H9 (cell line): ENCODE measurements around the gene MED17. TPM values are rescaled to one million over a fixed set of nuclear protein-coding genes. Genes with fewer than 3 reads are reported as not detected.

Experiments used
- DNase-seq: peaks from one replicate; pipeline ENCODE4 v3.0.0-alpha.2; 2017
- H2AFZ ChIP-seq: one replicate; pipeline ENCODE4 v1.6.1; 2013; ENCODE audit warnings: mild to moderate bottlenecking, low read length, control low read depth, moderate library complexity
- H2AK5ac ChIP-seq: 2 replicates; pipeline ENCODE4 v1.6.1; 2013; ENCODE audit warnings: low read length, control low read depth, mixed read lengths; ENCODE audit not compliant: insufficient read length
- H2BK120ac ChIP-seq: one replicate; pipeline ENCODE4 v1.6.1; 2013; ENCODE audit warnings: low read depth, mild to moderate bottlenecking, low read length, control low read depth, inconsistent platforms; ENCODE audit not compliant: poor library complexity, severe bottlenecking
- H2BK12ac ChIP-seq: 2 replicates; pipeline ENCODE4 v1.6.1; 2013; ENCODE audit warnings: low read length, control low read depth, mixed read lengths, low read depth; ENCODE audit not compliant: insufficient read length
- H2BK15ac ChIP-seq: 2 replicates; pipeline ENCODE4 v1.6.1; 2013; ENCODE audit warnings: low read depth, low read length, control low read depth
- H2BK20ac ChIP-seq: one replicate; pipeline ENCODE4 v1.6.1; 2013; ENCODE audit warnings: low read depth, mild to moderate bottlenecking, low read length, control low read depth, inconsistent platforms; ENCODE audit not compliant: poor library complexity, severe bottlenecking
- H2BK5ac ChIP-seq: 2 replicates; pipeline ENCODE4 v1.6.1; 2013; ENCODE audit warnings: low read length, control low read depth, mixed read lengths; ENCODE audit not compliant: insufficient read length
- H3K14ac ChIP-seq: 2 replicates; pipeline ENCODE4 v1.6.1; 2013; ENCODE audit warnings: low read length, control low read depth; ENCODE audit not compliant: insufficient read depth
- H3K18ac ChIP-seq: 2 replicates; pipeline ENCODE4 v1.6.1; 2013; ENCODE audit warnings: low read depth, mild to moderate bottlenecking, mixed read lengths, low read length, control low read depth; ENCODE audit not compliant: insufficient read length
- H3K23ac ChIP-seq: 2 replicates; pipeline ENCODE4 v1.6.1; 2013; ENCODE audit warnings: low read length, control low read depth, mixed read lengths, low read depth; ENCODE audit not compliant: insufficient read length
- H3K23me2 ChIP-seq: 2 replicates; pipeline ENCODE4 v1.6.1; 2013; ENCODE audit warnings: low read depth, mild to moderate bottlenecking, mixed read lengths, low read length, control low read depth; ENCODE audit not compliant: insufficient read length, poor library complexity, severe bottlenecking
- H3K27ac ChIP-seq: 2 replicates; pipeline ENCODE4 v1.5.1; 2013; ENCODE audit warnings: low read length, control low read depth, mixed read lengths, low read depth; ENCODE audit not compliant: insufficient read length
- H3K27me3 ChIP-seq: 2 replicates; pipeline ENCODE4 v1.6.1; 2013; ENCODE audit warnings: low read length, control low read depth, inconsistent platforms; ENCODE audit not compliant: insufficient read depth
- H3K4ac ChIP-seq: 2 replicates; pipeline ENCODE4 v1.6.1; 2013; ENCODE audit warnings: low read depth, mild to moderate bottlenecking, control low read depth, inconsistent platforms, low read length, moderate library complexity
- H3K4me1 ChIP-seq: 2 replicates; pipeline ENCODE4 v1.6.1; 2013; ENCODE audit warnings: low read length, control low read depth, inconsistent platforms; ENCODE audit not compliant: insufficient read depth
- H3K4me2 ChIP-seq: 2 replicates; pipeline ENCODE4 v1.6.1; 2013; ENCODE audit warnings: low read length, control low read depth, mixed read lengths; ENCODE audit not compliant: insufficient read length, insufficient read depth
- H3K56ac ChIP-seq: 2 replicates; pipeline ENCODE4 v1.6.1; 2013; ENCODE audit warnings: low read depth, mild to moderate bottlenecking, mixed read lengths, low read length, control low read depth; ENCODE audit not compliant: insufficient read length
- H3K79me1 ChIP-seq: 2 replicates; pipeline ENCODE4 v1.6.1; 2013; ENCODE audit warnings: low read depth, mild to moderate bottlenecking, moderate library complexity, low read length, control low read depth, inconsistent platforms; ENCODE audit not compliant: insufficient read depth, poor library complexity, severe bottlenecking
- H3K79me2 ChIP-seq: 2 replicates; pipeline ENCODE4 v1.6.1; 2013; ENCODE audit warnings: low read length, control low read depth, inconsistent platforms; ENCODE audit not compliant: insufficient read depth
- H3K9ac ChIP-seq: 2 replicates; pipeline ENCODE4 v1.6.1; 2013; ENCODE audit warnings: low read length, control low read depth, mixed read lengths; ENCODE audit not compliant: insufficient read length; ENCODE audit errors: extremely low read depth
- H3K9me3 ChIP-seq: one replicate; pipeline ENCODE4 v1.6.1; 2013; ENCODE audit warnings: low read depth, low read length, inconsistent platforms; ENCODE audit not compliant: control insufficient read depth
- H3T11ph ChIP-seq: one replicate; pipeline ENCODE4 v1.6.1; 2013; ENCODE audit warnings: mild to moderate bottlenecking, low read length, control low read depth, inconsistent platforms
- H4K20me1 ChIP-seq: one replicate; pipeline ENCODE4 v1.6.1; 2013; ENCODE audit not compliant: control insufficient read depth, insufficient read length, insufficient read depth
- H4K5ac ChIP-seq: 2 replicates; pipeline ENCODE4 v1.6.1; 2013; ENCODE audit warnings: low read depth, mild to moderate bottlenecking, mixed read lengths, low read length, control low read depth; ENCODE audit not compliant: insufficient read length
- H4K8ac ChIP-seq: replicated peaks from 2 replicates; pipeline ENCODE4 v1.6.1; 2013; ENCODE audit warnings: low read length, control low read depth, mixed read lengths, low read depth; ENCODE audit not compliant: insufficient read length
- H4K91ac ChIP-seq: 2 replicates; pipeline ENCODE4 v1.6.1; 2013; ENCODE audit warnings: low read depth, mild to moderate bottlenecking, moderate library complexity, mixed read lengths, low read length, control low read depth; ENCODE audit not compliant: insufficient read length
- H3K27ac Mint-ChIP-seq, 3 experiments: 2 replicates in 2 of 3; 3 replicates in 1 of 3; pipeline ENCODE4 v1.8.0; 2020 to 2021; ENCODE audit warnings: mixed read lengths in 3 of 3, mild to moderate bottlenecking in 1 of 3, moderate library complexity in 1 of 3
- H3K27me3 Mint-ChIP-seq: 2 replicates; pipeline ENCODE4 v1.8.0; 2021; ENCODE audit warnings: low read depth, mild to moderate bottlenecking, moderate library complexity, mixed read lengths
- H3K36me3 Mint-ChIP-seq, 3 experiments: 2 replicates in 2 of 3; 3 replicates in 1 of 3; pipeline ENCODE4 v1.8.0; 2020 to 2021; ENCODE audit warnings: low read depth in 3 of 3, mixed read lengths in 3 of 3; ENCODE audit not compliant: insufficient read depth in 1 of 3
- H3K4me1 Mint-ChIP-seq, 2 experiments: 2 replicates each; pipeline ENCODE4 v1.8.0; 2020; ENCODE audit warnings: mixed read lengths in 2 of 2
- H3K4me3 Mint-ChIP-seq, 2 experiments: 2 replicates in 1 of 2; 3 replicates in 1 of 2; pipeline ENCODE4 v1.8.0; 2020 to 2021; ENCODE audit warnings: mild to moderate bottlenecking in 2 of 2, mixed read lengths in 2 of 2, moderate library complexity in 1 of 2
- H3K9me3 Mint-ChIP-seq, 2 experiments: 2 replicates in 1 of 2; 3 replicates in 1 of 2; pipeline ENCODE4 v1.8.0; 2020; ENCODE audit warnings: mild to moderate bottlenecking in 2 of 2, mixed read lengths in 2 of 2, moderate library complexity in 1 of 2
- CTCF ChIP-seq: fragments of 200-600 bp; sonication (generic); conservative IDR thresholded peaks from 3 replicates; pipeline ENCODE4 v1.8.0; 2021; ENCODE audit warnings: antibody characterized with exemption, mild to moderate bottlenecking
- WGBS: extraction: QIAGEN DNeasy Blood & Tissue Kit; methylation state at CpG from one replicate; pipeline ENCODE4 v1.1.7; 2013; ENCODE audit warnings: missing lambda C conversion rate, low lambda C conversion rate, mixed read lengths; ENCODE audit not compliant: insufficient read length; ENCODE audit errors: extremely low coverage; 5-methylcytosine and 5-hydroxymethylcytosine counted together
- total RNA-seq: library from RNA; stranded (reverse); gene quantifications from 2 replicates; pipeline ENCODE4 v1.2.1, GENCODE V29; 2021

The MED17 gene
- total RNA-seq, 1 experiment from 2014 or later = 43.3 TPM

- H2BK20ac ChIP-seq = no peak overlapping the region
- H2BK120ac ChIP-seq = no peak overlapping the region
- no peaks in the 10 kb centered on the region for H4K20me1 ChIP-seq
- no peak overlapping the region for H4K8ac ChIP-seq
- H3K27ac ChIP-seq = no peak overlapping the region
- H3K14ac ChIP-seq = no peak overlapping the region
- H3K9me3 Mint-ChIP-seq = no peaks in the 10 kb centered on the region
- H2BK15ac ChIP-seq = no peak overlapping the region
- H3K23ac ChIP-seq = no peak overlapping the region
- no peaks in the 10 kb centered on the region for H3K36me3 Mint-ChIP-seq
- H3K79me1 ChIP-seq = no peaks in the 10 kb centered on the region
- H3K27me3 Mint-ChIP-seq = no peaks in the 10 kb centered on the region; the same call in 1 of the 2 replicates
- DNase-seq = no peak
- no peak overlapping the region for H3K4me3 Mint-ChIP-seq
- peaks cover 0 to 7% of the 10 kb centered on the region in 2 experiments; a peak in 2 of 4 replicates for H3K4me1 Mint-ChIP-seq
- no peaks in the 10 kb centered on the region for H3K9me3 ChIP-seq
- H3K56ac ChIP-seq = no peak overlapping the region
- no peak overlapping the region for H3K4ac ChIP-seq
- WGBS = no CpG with 5 or more reads among the region's 4 CpGs
- no peak for TF ChIP-seq CTCF
- no peak overlapping the region for H3T11ph ChIP-seq
- no peak overlapping the region for H3K27ac Mint-ChIP-seq
- H3K79me2 ChIP-seq = no peaks in the 10 kb centered on the region
- H3K9ac ChIP-seq = no peak overlapping the region
- H3K4me1 ChIP-seq = no peaks in the 10 kb centered on the region
- H3K27me3 ChIP-seq = no peaks in the 10 kb centered on the region
- H2AFZ ChIP-seq = no peak overlapping the region
- H3K4me2 ChIP-seq = no peak overlapping the region
- H2BK5ac ChIP-seq = no peak overlapping the region
- no peaks in the 10 kb centered on the region for H3K23me2 ChIP-seq
- H4K91ac ChIP-seq = no peak overlapping the region
- H4K5ac ChIP-seq = no peak overlapping the region
- no peak overlapping the region for H2BK12ac ChIP-seq
- H3K18ac ChIP-seq = no peak overlapping the region
- no peak overlapping the region for H2AK5ac ChIP-seq
Observed at GRCh38 chr11:93842034-93842433, 58.0 kb downstream of the MED17 start.
